Gastroesophageal sphincter (tissue), 4 donors: ENCODE results near the gene UBAC2. TPM values are rescaled to one million over a fixed set of nuclear protein-coding genes. Genes with fewer than 3 reads are reported as not detected.

Experiments
- ATAC-seq: fragments of 150-250 bp; one replicate; pipeline ENCODE4 v1.9.1; 2016; ENCODE audit warnings: mild to moderate bottlenecking, moderate library complexity
- H3K27ac ChIP-seq, 4 donors: fragments of 200-600 bp; sonication (generic) in 3 of 4; 1 replicate in 3 of 4; 2 replicates in 1 of 4; pipeline ENCODE4 v1.5.1; 2016 to 2019
- H3K27me3 ChIP-seq: fragments of 200-600 bp; sonication (generic); one replicate; pipeline ENCODE4 v1.5.1; 2019
- H3K36me3 ChIP-seq, 2 donors: fragments of 200-600 bp; sonication (generic); one replicate each; pipeline ENCODE4 v1.5.1; 2019; ENCODE audit warnings: control low read depth in 1 of 2
- H3K4me1 ChIP-seq, 3 donors: fragments of 200-600 bp; sonication (generic); 1 replicate in 2 of 3; 2 replicates in 1 of 3; pipeline ENCODE4 v1.5.1; 2016 to 2019; ENCODE audit warnings: control low read depth in 2 of 3
- H3K4me3 ChIP-seq, 2 donors: fragments of 200-600 bp; sonication (generic); one replicate each; pipeline ENCODE4 v1.5.1; 2019; ENCODE audit warnings: mild to moderate bottlenecking in 1 of 2, moderate library complexity in 1 of 2
- H3K9me3 ChIP-seq, 3 donors: fragments of 200-600 bp; sonication (generic); one replicate each; pipeline ENCODE4 v1.5.1; 2017 to 2019; ENCODE audit warnings: control low read depth in 2 of 3
- EP300 ChIP-seq: sonication (generic); formaldehyde crosslinking; IDR thresholded peaks from one replicate; pipeline ENCODE4 v1.6.1; 2017; ENCODE audit warnings: antibody characterized with exemption, mild to moderate bottlenecking
- POLR2A ChIP-seq, 2 donors: fragments of 450-650 bp; IDR thresholded peaks; one replicate each; pipeline ENCODE4 v1.6.1; 2017; ENCODE audit warnings: antibody characterized with exemption in 2 of 2, mild to moderate bottlenecking in 2 of 2, moderate library complexity in 1 of 2
- POLR2AphosphoS5 ChIP-seq: sonication (generic); formaldehyde crosslinking; IDR thresholded peaks from one replicate; pipeline ENCODE4 v1.6.1; 2017; ENCODE audit warnings: antibody characterized with exemption
- WGBS, 2 donors: methylation state at CpG; one replicate each; pipeline ENCODE4 v1.1.5; 2018; ENCODE audit warnings: low coverage in 1 of 2; 5-methylcytosine and 5-hydroxymethylcytosine counted together
- total RNA-seq, 4 donors: library from RNA; depleted of rRNA; stranded (reverse); fragments of >200 nt; gene quantifications; one replicate each; pipeline ENCODE4 v1.1.0, GENCODE V29; 2016
- TF ChIP-seq, protein P1 (sequence below), 4 experiments: fragments of 200-600 bp in 2 of 4; fragments of 450-650 bp in 2 of 4; sonication (generic) in 1 of 4; IDR thresholded peaks; one replicate each; pipeline ENCODE4 v1.5.1; 2017 to 2019; ENCODE audit warnings: antibody characterized with exemption in 4 of 4, mild to moderate bottlenecking in 2 of 4, moderate library complexity in 2 of 4

UBAC2 gene
- total RNA-seq, 4 donors from 2014 or later = 45.0 to 59.6 (median 52.2) TPM

DNA sequence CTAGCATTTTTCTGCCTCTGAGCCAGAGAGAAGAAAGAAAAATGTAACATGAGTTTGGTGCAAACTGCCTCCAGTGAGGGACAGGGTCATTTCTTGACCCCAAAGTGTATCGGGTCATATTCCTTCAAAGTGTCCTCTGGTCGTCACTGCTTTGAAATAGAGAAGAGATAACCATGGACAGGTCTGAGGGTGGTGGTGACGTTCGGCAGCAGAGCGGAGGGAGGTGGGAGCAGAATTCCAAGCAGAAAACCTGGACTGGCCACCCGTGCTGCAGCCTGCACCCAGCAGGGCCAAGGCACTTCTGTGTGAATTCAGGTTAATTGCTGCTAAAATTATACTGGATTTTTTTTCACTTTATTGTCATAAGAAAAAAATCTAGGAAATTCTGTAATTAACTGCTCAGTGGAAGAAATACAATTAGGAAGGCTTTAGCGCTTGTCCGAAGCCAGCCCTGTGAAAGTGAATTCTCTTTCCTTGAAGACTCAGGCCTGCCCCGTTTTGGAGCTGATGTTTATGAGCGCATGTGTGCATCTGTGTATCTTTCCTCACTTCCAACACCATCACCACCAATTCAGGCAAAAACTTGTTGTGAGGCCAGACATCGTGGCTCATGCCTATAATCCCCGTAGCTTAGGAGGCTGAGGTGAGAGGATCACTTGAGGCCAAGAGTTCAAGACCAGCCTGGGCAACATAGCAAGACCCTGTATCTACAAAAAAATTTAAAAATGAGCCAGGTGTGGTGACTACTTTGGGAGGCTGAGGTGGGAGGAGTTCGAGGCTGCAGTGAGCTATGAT, 37.9 kb upstream of the UBAC2 start:
- TF ChIP-seq EP300 (no peak), POLR2A (IDR thresholded peaks at IDR 0.05) (no peak), POLR2AphosphoS5 (no peak)
- TF ChIP-seq, protein P1, sequence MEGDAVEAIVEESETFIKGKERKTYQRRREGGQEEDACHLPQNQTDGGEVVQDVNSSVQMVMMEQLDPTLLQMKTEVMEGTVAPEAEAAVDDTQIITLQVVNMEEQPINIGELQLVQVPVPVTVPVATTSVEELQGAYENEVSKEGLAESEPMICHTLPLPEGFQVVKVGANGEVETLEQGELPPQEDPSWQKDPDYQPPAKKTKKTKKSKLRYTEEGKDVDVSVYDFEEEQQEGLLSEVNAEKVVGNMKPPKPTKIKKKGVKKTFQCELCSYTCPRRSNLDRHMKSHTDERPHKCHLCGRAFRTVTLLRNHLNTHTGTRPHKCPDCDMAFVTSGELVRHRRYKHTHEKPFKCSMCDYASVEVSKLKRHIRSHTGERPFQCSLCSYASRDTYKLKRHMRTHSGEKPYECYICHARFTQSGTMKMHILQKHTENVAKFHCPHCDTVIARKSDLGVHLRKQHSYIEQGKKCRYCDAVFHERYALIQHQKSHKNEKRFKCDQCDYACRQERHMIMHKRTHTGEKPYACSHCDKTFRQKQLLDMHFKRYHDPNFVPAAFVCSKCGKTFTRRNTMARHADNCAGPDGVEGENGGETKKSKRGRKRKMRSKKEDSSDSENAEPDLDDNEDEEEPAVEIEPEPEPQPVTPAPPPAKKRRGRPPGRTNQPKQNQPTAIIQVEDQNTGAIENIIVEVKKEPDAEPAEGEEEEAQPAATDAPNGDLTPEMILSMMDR (IDR thresholded peaks at IDR 0.05) = no peak
- WGBS, 2 donors = 65 to 84% methylated on average over 11 to 12 of the region's 13 CpGs
- ATAC-seq = no peak

DNA sequence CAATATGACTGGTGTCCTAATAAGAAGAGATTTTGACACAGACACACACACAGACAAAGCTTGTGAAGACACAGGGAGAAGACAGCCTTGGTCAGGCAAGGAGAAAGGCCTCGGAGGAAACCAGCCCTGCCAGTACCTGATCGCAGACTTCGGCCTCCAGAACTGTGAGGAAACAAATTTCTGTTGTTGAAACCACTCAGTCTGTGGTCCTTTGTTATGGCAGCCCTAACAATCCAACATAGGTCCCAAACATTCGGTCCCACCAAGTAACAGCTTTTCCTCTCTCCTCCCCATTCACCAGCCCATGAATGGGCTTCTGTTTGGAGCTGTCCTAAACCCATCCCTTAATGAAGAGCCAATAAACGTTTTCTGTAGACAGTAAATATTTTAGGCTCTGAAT, 36.4 kb upstream of the UBAC2 start:
- no peaks in the 10 kb centered on the region for H3K27me3 ChIP-seq
- no peaks in the 10 kb centered on the region for H3K9me3 ChIP-seq
- WGBS, 2 donors = 63 to 78% methylated on average over 5 of the region's 5 CpGs
- H3K4me1 ChIP-seq = no peaks in the 10 kb centered on the region
- TF ChIP-seq, protein P1 (IDR thresholded peaks at IDR 0.05) = no peak
- no peak for TF ChIP-seq POLR2AphosphoS5
- no peak for TF ChIP-seq POLR2A (IDR thresholded peaks at IDR 0.05)
- TF ChIP-seq EP300 = no peak
- no peak overlapping the region for H3K4me3 ChIP-seq
- H3K36me3 ChIP-seq = no peaks in the 10 kb centered on the region
- ATAC-seq = no peak
- no peak overlapping the region for H3K27ac ChIP-seq

More for the DNA sequence above, 37.9 kb upstream of the UBAC2 start:
- Histone ChIP-seq H3K27ac (no peak overlapping the region), H3K4me1 (no peaks in the 10 kb centered on the region), H3K36me3 (no peaks in the 10 kb centered on the region), H3K27me3 (no peaks in the 10 kb centered on the region), H3K4me3 (no peak overlapping the region), H3K9me3 (no peaks in the 10 kb centered on the region)

DNA sequence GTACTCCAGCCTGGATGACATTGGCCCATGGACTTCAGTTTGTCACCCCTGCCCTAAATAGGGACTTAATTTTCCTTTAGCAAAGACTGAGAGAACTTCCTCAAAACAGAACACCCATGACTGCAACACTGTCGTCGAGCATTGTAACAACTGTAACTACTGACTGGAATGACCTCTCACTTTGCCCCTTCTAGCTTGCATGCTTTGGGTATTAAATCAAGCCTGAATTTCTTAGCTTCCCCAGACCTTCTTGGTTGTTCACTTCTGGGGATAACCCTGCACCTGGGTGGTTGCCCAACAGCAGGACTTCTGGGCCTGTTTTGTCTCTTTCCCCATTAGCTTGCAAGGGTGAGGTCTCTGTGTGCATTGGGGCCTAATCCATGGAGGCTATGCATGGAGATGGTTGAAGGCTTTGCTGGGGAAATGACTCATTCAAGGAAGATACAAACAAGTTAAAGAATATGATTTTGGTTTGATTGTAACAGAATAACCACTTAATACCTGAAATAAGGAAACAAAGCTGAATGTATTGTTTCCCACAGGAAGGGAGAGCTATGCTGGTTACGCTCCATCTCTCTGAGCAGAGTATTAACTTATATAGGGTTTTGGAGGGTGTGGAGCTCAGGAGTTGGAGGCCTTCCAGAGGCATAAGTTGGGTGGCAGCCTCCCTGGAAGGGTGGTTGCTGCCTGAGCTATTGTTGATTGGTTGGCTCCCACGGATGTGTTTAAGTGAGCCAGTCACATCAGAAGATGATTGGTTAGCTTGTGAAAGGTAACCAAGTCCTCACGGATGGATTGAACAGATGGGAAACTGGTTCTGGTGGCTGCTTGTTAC, 34.7 kb upstream of the UBAC2 start:
- H3K36me3 ChIP-seq = no peaks in the 10 kb centered on the region
- no peak overlapping the region for H3K27ac ChIP-seq
- ATAC-seq = no peak
- TF ChIP-seq POLR2AphosphoS5 (no peak), EP300 (no peak), POLR2A (IDR thresholded peaks at IDR 0.05) (no peak)
- TF ChIP-seq, protein P1 (IDR thresholded peaks at IDR 0.05) = no peak
- 79 to 81% methylated on average over 5 of the region's 5 CpGs for WGBS, 2 donors
- no peaks in the 10 kb centered on the region for H3K27me3 ChIP-seq
- H3K4me3 ChIP-seq = no peak overlapping the region
- H3K9me3 ChIP-seq = no peaks in the 10 kb centered on the region
- H3K4me1 ChIP-seq = no peaks in the 10 kb centered on the region

DNA sequence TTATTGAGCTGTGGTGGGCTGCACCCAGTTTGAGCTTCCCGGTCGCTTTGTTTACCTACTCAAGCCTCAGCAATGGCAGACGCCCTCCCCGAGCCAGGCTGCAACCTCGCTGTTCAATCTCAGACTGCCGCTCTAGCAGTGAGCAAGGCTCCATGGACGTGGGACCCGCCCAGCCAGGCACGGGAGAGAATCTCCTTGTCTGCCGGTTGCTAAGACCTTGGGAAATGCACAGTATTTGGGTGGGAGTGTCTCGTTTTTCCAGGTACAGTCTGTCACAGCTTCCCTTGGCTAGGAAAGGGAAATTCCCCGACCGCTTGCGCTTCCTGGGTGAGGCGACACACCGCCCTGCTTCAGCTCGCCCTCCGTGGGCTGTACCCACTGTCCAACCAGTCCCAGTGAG, 27.7 kb upstream of the UBAC2 start:
- Histone ChIP-seq H3K4me1 (no peaks in the 10 kb centered on the region), H3K36me3 (no peaks in the 10 kb centered on the region), H3K27ac (no peak overlapping the region), H3K4me3 (no peak overlapping the region), H3K9me3 (no peaks in the 10 kb centered on the region), H3K27me3 (peaks cover 21% of the 10 kb centered on the region)
- WGBS, 2 donors = 77 to 92% methylated on average over 4 to 5 of the region's 18 CpGs
- no peak for ATAC-seq
- TF ChIP-seq POLR2A (IDR thresholded peaks at IDR 0.05) (no peak), EP300 (no peak), POLR2AphosphoS5 (no peak)
- TF ChIP-seq, protein P1 (IDR thresholded peaks at IDR 0.05) = no peak
